ENCODE data around the gene CCDC188. TPM values are rescaled to one million over a fixed set of nuclear protein-coding genes. Genes with fewer than 3 reads are reported as not detected.

CCDC188 gene
- total and polyA plus RNA-seq, 10 of the 15 experiments (the other 5 are each of a cell fraction or from before 2014, with no cell fraction given) = not detected

DNA sequence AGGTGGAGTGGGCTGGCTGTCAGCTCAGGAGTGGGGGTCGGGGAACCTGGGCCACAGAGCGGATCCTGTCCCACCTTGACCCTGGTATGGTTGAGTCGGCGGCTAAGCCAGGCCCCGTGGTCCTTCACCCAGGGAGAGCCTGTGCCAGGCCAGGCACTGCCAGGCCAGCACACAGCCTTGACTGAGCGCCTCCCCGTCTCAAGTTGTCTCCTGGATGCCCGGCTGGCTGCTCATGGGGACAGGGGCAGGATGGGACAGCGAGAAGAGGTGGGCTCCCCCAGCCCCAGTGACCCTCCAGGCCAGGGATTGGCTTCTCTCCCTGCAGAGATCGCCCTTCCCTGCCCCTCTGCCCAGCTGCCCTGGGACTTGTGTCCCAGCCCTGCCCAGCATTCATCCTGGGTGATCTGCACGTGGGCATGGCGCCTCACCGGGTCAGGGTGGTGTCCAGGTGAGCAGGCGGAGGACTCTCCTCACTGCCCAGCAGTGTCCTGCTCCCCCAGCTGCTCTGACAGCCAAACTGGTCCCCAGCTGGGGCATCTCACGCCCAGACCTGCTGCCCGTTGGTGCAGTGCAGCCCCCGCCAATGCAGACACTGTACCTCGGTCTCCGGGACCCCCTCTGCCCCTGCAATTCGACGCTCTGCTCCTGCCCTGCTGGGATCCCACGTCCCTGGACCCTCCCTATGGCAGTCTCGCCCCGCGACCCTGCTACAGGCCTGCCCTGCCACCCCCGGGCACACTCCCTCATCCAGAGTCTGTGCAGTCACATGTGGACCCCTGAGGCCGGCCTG is 28.8 kb upstream of the CCDC188 start:
- Histone ChIP-seq H3K79me2 (ENCODE audit: control insufficient read depth, insufficient read depth, low read length) (no peaks in the 10 kb centered on the region), H3K4me3 (no peak overlapping the region), H3K27ac (ENCODE audit: control insufficient read depth, insufficient read depth) (no peak overlapping the region), H3K9ac (ENCODE audit: control insufficient read depth, insufficient read depth, low read length) (no peak overlapping the region), H2AFZ (ENCODE audit: control insufficient read depth, low read depth, low read length) (no peak overlapping the region), H3K9me3 (replicated peaks; ENCODE audit: control insufficient read depth, insufficient read depth, low read length) (no peaks in the 10 kb centered on the region), H3K36me3 (ENCODE audit: control insufficient read depth in 2 of 2, insufficient read depth in 2 of 2, low read length in 1 of 2) (no peaks in the 10 kb centered on the region), H4K20me1 (ENCODE audit: control insufficient read depth, insufficient read depth) (no peaks in the 10 kb centered on the region), H3K4me1 (ENCODE audit: control insufficient read depth, insufficient read depth, low read length) (no peaks in the 10 kb centered on the region), H3K4me2 (ENCODE audit: control insufficient read depth, insufficient read depth) (no peak overlapping the region), H3K27me3 (replicated peaks in 1 of 2; ENCODE audit: control insufficient read depth in 2 of 2, insufficient read depth in 2 of 2, low read length in 1 of 2) (no peaks in the 10 kb centered on the region; a peak in 1 of 4 replicates)
- intact Hi-C loops (cut with micrococcal nuclease; ENCODE audit: unreplicated experiment) = no loop called here
- BruUV-seq (replicated peaks) = no TSS peak
- ATAC-seq (no peak), DNase-seq (ENCODE audit: low read depth, low spot score) (no peak), FAIRE-seq (no peak)
- ChIA-PET CTCF (no interaction called here), RAD21 (ENCODE audit: unreplicated experiment) (no interaction called here), POLR2A (no interaction called here), SMC1A (ENCODE audit: uncharacterized antibody, unreplicated experiment) (no interaction called here)
- WGBS (ENCODE audit: insufficient coverage, insufficient replicate concordance, low lambda C conversion rate, missing lambda C conversion rate) = 43% methylated on average over 26 of the region's 27 CpGs
- in situ Hi-C loops (cut with MboI) = no loop called here
- no peak for TF ChIP-seq POLR2AphosphoS5 (IDR thresholded peaks at IDR 0.05; ENCODE audit: low read length)
- TF ChIP-seq TBL1XR1 (IDR thresholded peaks at IDR 0.05; ENCODE audit: low read depth, low read length) = no peak
- TF ChIP-seq ZBTB11 (CRISPR knock-in tag; IDR thresholded peaks at IDR 0.05) = no peak
- no peak for TF ChIP-seq HCFC1 (IDR thresholded peaks at IDR 0.05; ENCODE audit: low read length)
- TF ChIP-seq E4F1 (IDR thresholded peaks at IDR 0.05; ENCODE audit: borderline replicate concordance, partially characterized antibody) = no peak
- no peak for TF ChIP-seq SRF (IDR thresholded peaks at IDR 0.05; ENCODE audit: low read depth in 2 of 2, low read length in 2 of 2)

All from GM12878 (cell line).